Measurements from ENCODE around the gene VKORC1L1.
"Not testable (repeated sequence)": the region's sequence is repeated elsewhere in the genome, so short reads cannot be mapped to it uniquely, and the experiment has no call there.

Gene VKORC1L1

GRCh38 chr7:65945787-65946186, 72.9 kb downstream of the VKORC1L1 start:
- DNase-seq: not testable (repeated sequence)

GRCh38 chr7:65946904-65947303, 74.0 kb downstream of the VKORC1L1 start:
- no peak for DNase-seq

GRCh38 chr7:65951837-65952578, 79.1 kb downstream of the VKORC1L1 start:
- DNase-seq: no peak

GRCh38 chr7:65953001-65953720, 80.3 kb downstream of the VKORC1L1 start:
- no peak for DNase-seq

GRCh38 chr7:65953890-65954450, 81.1 kb downstream of the VKORC1L1 start:
- no peak for DNase-seq

- DNase-seq: no peak
Observed at GRCh38 chr7:65955718-65956117, 82.8 kb downstream of the VKORC1L1 start.

GRCh38 chr7:65960351-65961074, 87.6 kb downstream of the VKORC1L1 start:
- DNase-seq: no peak

GRCh38 chr7:65962033-65962432, 89.2 kb downstream of the VKORC1L1 start:
- DNase-seq: no peak

- not testable (repeated sequence) for DNase-seq
Observed at GRCh38 chr7:65964671-65965070, 91.8 kb downstream of the VKORC1L1 start.

- no peak for DNase-seq
Observed at GRCh38 chr7:65966146-65966545, 93.3 kb downstream of the VKORC1L1 start.

- no peak for DNase-seq
Observed at GRCh38 chr7:65967361-65968155, 94.7 kb downstream of the VKORC1L1 start.

- no peak for DNase-seq
Observed at GRCh38 chr7:65968256-65969185, 95.6 kb downstream of the VKORC1L1 start.

GRCh38 chr7:65971021-65971420, 98.1 kb downstream of the VKORC1L1 start:
- DNase-seq: no peak

GRCh38 chr7:65972976-65973375, 100.1 kb downstream of the VKORC1L1 start:
- no peak for DNase-seq

- DNase-seq: no peak
Observed at GRCh38 chr7:65974191-65974801, 101.4 kb downstream of the VKORC1L1 start.

- no peak for DNase-seq
Observed at GRCh38 chr7:65974876-65975275, 102.0 kb downstream of the VKORC1L1 start.

- DNase-seq: no peak
Observed at GRCh38 chr7:65975814-65976445, 103.1 kb downstream of the VKORC1L1 start.

- no peak for DNase-seq
Observed at GRCh38 chr7:65976659-65977196, 103.9 kb downstream of the VKORC1L1 start.

- no peak for DNase-seq
Observed at GRCh38 chr7:65978891-65979582, 106.2 kb downstream of the VKORC1L1 start.
